Measurements from ENCODE around the gene LIG1. TPM values are rescaled to one million over a fixed set of nuclear protein-coding genes. Genes with fewer than 3 reads are reported as not detected.
A peak's percentile ranks its signal among the peaks of the same experiment; 100 is the strongest.

The LIG1 gene
- total and polyA plus RNA-seq, 12 donors = 1.8 to 9.9 (median 4.0) TPM

DNA sequence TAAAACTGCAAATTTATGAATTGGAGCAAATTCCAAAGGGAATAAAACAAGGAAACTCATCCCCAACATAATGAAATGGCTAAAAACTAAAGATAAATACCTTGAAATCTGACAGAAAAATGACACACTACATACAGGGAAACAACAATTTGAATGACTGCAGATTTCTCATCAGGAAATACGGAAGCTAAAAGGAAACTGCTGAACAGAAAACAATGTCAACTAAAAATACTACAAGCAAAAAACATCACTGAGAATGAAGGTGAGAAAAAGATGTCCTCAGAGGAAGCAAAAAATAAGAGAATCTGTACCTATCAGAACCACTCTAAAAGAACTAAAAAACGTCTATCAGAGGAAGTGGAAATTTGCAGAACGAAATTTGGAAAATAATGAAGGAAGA, 39.9 kb upstream of the LIG1 start:
- intact Hi-C loops (cut with DNase I) = loop anchor here in 1 of 10 donors (5.0 kb wide), 1 partner anchor 37 kb away; no protein-coding TSS in a partner anchor
- H3K9me3 ChIP-seq = no peaks in the 10 kb centered on the region
- peak overlapping the region in 4 of 10 donors; percentile 7 to 54 (median 31) for H3K27ac ChIP-seq
- H3K27me3 ChIP-seq = no peaks in the 10 kb centered on the region
- no peak for DNase-seq
- peaks cover 0 to 18% (median 9%) of the 10 kb centered on the region in 9 donors for H3K4me1 ChIP-seq
- ATAC-seq = peak in 1 of 8 donors; percentile 35
- whole genome bisulfite sequencing, 2 donors = 69 to 70% methylated on average over 3 of the region's 3 CpGs
- no peak overlapping the region for H3K4me3 ChIP-seq
- TF ChIP-seq, protein P1, sequence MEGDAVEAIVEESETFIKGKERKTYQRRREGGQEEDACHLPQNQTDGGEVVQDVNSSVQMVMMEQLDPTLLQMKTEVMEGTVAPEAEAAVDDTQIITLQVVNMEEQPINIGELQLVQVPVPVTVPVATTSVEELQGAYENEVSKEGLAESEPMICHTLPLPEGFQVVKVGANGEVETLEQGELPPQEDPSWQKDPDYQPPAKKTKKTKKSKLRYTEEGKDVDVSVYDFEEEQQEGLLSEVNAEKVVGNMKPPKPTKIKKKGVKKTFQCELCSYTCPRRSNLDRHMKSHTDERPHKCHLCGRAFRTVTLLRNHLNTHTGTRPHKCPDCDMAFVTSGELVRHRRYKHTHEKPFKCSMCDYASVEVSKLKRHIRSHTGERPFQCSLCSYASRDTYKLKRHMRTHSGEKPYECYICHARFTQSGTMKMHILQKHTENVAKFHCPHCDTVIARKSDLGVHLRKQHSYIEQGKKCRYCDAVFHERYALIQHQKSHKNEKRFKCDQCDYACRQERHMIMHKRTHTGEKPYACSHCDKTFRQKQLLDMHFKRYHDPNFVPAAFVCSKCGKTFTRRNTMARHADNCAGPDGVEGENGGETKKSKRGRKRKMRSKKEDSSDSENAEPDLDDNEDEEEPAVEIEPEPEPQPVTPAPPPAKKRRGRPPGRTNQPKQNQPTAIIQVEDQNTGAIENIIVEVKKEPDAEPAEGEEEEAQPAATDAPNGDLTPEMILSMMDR (IDR thresholded peaks at IDR 0.05) = no peak
- H3K36me3 ChIP-seq = peaks cover 0 to 61% (median 9%) of the 10 kb centered on the region in 9 donors

DNA sequence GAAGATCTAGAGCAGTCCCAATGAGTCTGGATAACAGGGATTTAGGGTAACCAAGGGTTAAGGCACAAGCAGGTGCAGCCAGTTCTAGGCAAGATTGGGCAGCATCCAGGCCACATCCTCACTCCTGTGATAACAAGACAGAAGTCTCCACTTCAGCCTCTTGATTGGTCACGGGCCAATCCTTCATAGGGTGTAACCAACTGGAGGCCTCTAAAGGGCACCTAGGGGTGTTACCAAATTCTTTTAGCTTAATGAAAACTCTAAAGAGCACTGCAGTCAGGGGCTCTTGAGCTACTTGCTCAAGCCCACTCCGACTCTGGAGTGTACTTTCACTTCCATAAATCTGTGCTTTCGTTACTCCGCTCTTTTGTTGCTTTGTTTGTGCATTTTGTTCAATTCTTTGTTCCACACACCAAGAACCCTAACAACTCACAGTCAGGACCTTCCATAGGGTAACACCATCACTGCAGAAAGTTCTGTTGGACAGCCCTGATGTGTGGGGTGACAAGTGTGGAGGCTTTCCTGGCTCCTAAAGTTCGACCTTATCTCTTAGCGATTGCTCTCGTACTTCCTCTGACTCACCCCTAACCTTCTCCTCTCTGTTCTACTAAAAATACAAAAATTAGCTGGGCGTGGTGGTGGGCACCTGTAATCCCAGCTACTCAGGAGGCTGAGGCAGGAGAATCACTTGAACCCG, 36.4 kb upstream of the LIG1 start:
- Histone ChIP-seq H3K4me1 (peaks cover 0 to 32% (median 15%) of the 10 kb centered on the region in 9 donors), H3K4me3 (no peak overlapping the region), H3K36me3 (peaks cover 0 to 26% (median 4%) of the 10 kb centered on the region in 9 donors), H3K9me3 (no peaks in the 10 kb centered on the region), H3K27me3 (no peaks in the 10 kb centered on the region), H3K27ac (peak overlapping the region in 3 of 10 donors; percentile 4 to 24 (median 15))
- intact Hi-C loops (cut with DNase I) = loop anchor here in 3 of 10 donors (5.0 to 10.0 kb wide), 2 partner anchors 46 to 48 kb away; partner anchors contain the start of gene CARD8 (in 2 of the 3)
- WGBS, 2 donors = 64 to 70% methylated on average over 9 of the region's 9 CpGs
- no peak for ATAC-seq
- TF ChIP-seq, protein P1 (IDR thresholded peaks at IDR 0.05) = no peak
- DNase-seq = no peak

DNA sequence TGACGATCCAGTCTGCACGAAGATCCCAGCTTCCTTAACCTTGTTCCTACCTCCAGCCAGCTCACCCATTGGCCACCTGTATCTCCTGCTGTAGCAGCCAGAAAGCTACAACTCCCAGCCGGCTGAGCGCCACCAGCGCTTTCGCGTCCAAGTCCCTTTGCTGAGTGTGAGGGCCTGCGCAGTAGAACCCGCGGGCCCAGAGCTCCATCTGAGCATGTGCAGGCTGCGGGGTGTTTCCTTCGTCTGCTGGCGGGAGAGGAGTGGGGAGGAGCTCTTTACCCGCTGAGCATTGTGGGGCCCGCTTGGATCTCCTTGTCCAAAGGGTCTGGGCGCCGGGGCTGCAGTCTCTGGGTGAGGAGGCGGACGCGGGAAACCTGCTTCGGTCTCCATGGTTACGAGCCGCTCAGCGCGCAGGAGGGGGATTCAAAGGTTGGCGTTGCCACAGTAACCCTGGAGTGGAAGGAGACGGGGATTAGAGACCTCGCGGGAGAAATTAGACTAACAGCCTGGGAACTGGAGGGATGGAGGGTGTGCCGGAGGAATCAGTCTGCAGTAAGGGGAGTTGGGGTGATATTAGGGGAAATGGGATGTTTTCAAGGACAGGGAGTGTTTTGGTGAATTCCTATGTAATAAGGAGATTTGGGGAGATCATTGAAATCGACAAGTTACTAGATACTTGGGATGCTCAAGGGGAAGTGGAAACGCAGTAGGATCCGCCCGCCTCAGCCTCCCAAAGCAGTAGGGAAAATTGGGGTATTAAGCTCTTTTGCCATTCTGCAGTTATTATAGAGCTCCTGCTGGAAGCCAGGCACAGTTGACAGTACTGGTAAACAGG, 33.9 kb upstream of the LIG1 start:
- WGBS, 2 donors = 0% methylated on average over 34 of the region's 34 CpGs
- TF ChIP-seq, protein P1 (IDR thresholded peaks at IDR 0.05) = no peak
- Histone ChIP-seq H3K27me3 (no peaks in the 10 kb centered on the region), H3K9me3 (no peaks in the 10 kb centered on the region), H3K4me1 (peaks cover 0 to 32% (median 8%) of the 10 kb centered on the region in 9 donors), H3K27ac (peak overlapping the region in 9 of 10 donors; percentile 49 to 81 (median 72)), H3K36me3 (peaks cover 0 to 11% (median 0%) of the 10 kb centered on the region in 9 donors), H3K4me3 (peak overlapping the region; percentile 52 to 83 (median 68))
- peak; percentile 99 to 100 (median 100) for ATAC-seq
- DNase-seq = peak; percentile 92 to 95
- intact Hi-C loops (cut with DNase I) = loop anchor here in 3 of 10 donors (5.0 to 10.0 kb wide), 2 partner anchors 51 to 53 kb away; partner anchors contain the start of gene CARD8 (in 3 of the 3)

DNA sequence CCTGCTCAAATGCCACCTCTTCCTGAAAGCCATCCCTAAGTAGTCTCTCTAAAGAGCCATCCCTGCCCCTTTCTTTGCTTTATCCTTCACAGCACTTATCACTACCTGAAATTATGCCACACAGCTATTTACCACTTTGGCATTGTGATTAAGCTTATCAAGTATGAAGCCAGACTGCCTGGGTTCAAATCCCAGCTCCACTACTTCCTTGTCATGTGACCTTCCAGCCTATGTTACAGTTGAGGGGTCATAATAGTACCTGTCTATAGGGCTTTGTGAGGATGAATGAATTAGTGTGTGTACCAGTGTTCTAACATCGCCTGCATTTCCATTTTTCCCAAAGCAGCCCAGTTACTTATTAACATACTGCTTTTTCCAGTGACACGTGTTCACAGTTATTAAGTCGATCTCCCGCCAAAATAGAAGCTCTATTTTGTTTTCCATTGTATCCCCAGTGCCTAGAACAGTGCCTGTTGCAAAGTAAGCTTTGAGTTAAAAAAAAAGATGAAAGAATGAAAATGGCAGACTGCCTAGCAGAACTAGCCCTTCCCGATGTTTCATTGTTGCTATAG, 33.2 kb upstream of the LIG1 start:
- Histone ChIP-seq H3K4me1 (peaks cover 0 to 32% (median 8%) of the 10 kb centered on the region in 9 donors), H3K27me3 (no peaks in the 10 kb centered on the region), H3K27ac (peak overlapping the region in 9 of 10 donors; percentile 49 to 81 (median 72)), H3K9me3 (no peaks in the 10 kb centered on the region), H3K4me3 (peak overlapping the region in 9 of 10 donors; percentile 52 to 83 (median 67)), H3K36me3 (peaks cover 0 to 9% (median 0%) of the 10 kb centered on the region in 9 donors)
- ATAC-seq (no peak), DNase-seq (no peak)
- 18 to 20% methylated on average over 5 of the region's 5 CpGs for WGBS, 2 donors
- intact Hi-C loops (cut with DNase I) = loop anchor here in 3 of 10 donors (5.0 to 10.0 kb wide), 2 partner anchors 51 to 54 kb away; partner anchors contain the start of gene CARD8 (in 3 of the 3)
- TF ChIP-seq, protein P1 (IDR thresholded peaks at IDR 0.05) = no peak
